GM12872 (cell line): Measurements from ENCODE around the gene HES3.

ENCODE experiments used
- CTCF ChIP-seq: IDR thresholded peaks from 3 replicates; pipeline ENCODE4 v1.5.1; 2011; ENCODE audit warnings: low read depth, mild to moderate bottlenecking, low read length, moderate library complexity; ENCODE audit not compliant: insufficient read depth

HES3 gene

GRCh38 chr1:6223617-6224016 lies 20.4 kb upstream of the HES3 start:
- TF ChIP-seq CTCF, result no peak

- no peak for TF ChIP-seq CTCF
Measured at GRCh38 chr1:6224718-6225117, 19.3 kb upstream of the HES3 start.

DNA sequence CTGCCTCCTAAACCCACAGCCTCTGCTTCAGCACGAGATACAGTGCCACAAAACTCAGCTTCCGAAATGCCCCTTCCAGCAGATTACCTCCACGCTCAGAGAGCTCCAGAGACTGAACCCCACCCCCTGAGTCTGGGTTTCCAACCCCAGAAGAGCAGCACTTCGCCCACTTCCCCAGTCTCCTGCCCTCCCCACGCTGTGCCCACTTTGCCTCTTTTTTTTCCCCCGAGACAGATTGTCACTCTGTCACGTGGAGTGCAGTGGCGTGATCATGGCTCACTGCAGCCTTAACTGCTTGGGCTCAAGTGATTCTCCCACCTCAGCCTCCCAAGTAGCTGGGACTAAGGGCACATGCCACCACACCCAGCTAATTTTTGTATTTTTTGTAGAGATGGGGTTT lies 18.3 kb upstream of the HES3 start:
- TF ChIP-seq CTCF, result no peak

DNA sequence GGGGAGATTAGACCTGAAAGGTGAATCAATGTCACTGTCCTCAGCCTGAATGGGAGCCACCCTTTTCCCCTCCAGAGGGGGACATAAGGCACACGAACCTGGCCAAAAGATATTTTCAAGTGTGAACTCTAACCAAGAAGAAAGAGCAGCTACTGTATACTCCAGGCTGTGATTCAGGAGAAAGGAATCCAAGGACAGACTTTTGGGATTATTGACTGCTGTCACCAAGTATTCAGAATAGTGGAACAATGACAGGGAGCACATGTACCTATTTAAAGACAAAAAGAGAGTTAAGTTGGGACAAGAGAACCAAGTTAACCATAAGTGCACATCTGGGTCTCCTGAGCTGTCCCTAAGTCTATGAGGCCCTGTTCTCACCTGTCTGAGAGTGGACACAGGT lies 10.6 kb upstream of the HES3 start:
- no peak for TF ChIP-seq CTCF

- no peak for TF ChIP-seq CTCF
Measured at GRCh38 chr1:6234502-6235295, 9.3 kb upstream of the HES3 start.

GRCh38 chr1:6235296-6235677 lies 8.7 kb upstream of the HES3 start:
- no peak for TF ChIP-seq CTCF

DNA sequence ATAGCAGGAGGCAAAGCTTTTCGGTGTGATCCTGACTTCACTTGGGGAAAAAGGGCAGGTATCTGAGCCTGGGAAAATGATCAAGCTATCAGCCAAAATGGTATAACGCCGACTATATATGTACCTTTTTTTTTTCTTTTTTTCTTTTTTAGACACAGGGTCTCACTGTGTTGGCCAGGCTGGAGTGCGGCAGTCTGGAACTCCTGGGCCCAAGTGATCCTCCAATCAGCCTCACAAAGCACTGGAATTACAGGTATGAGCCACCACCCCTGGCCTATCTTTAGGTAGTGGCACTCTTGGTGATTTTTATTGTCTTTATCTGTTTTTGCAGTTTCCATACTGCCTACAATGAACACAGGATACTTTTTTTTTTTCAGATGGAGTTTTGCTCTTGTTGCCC lies 6.9 kb upstream of the HES3 start:
- no peak for TF ChIP-seq CTCF
